Caco-2 (cell line): ENCODE results near the gene CCDC174. TPM values are rescaled to one million over a fixed set of nuclear protein-coding genes. Genes with fewer than 3 reads are reported as not detected.

Experiments used
- BruUV-seq: library from RNA; stranded (reverse); fragments of 400-500 nt; replicated peaks from 2 replicates; lab custom pipeline; 2021; lab: Mats Ljungman, UMichigan
- CTCF ChIA-PET: fragments of 300-600 bp; sonication (Branson Sonifier 250); formaldehyde crosslinking; loops from one replicate; lab custom pipeline; 2022; ENCODE audit warnings: antibody characterized with exemption; lab: Charles Lee
- POLR2A ChIA-PET: fragments of 300-600 bp; sonication (Branson Sonifier 250); formaldehyde crosslinking; loops from one replicate; lab custom pipeline; 2022; ENCODE audit warnings: antibody characterized with exemption; lab: Charles Lee
- DNase-seq, 2 experiments: peaks; one replicate each; pipeline versions ENCODE4 v3.0.0 to v3.0.0-alpha.2; 2020 to 2022
- H3K27me3 ChIP-seq: replicated peaks from 2 replicates; pipeline ENCODE4 v1.6.0; 2011; ENCODE audit warnings: low read length; ENCODE audit not compliant: control insufficient read depth, insufficient read depth
- H3K36me3 ChIP-seq: 2 replicates; pipeline ENCODE4 v1.5.1; 2011; ENCODE audit warnings: low read length; ENCODE audit not compliant: control insufficient read depth, insufficient read depth
- H3K4me1 ChIP-seq: fragments of 250-450 bp; sonication (Bioruptor Pico); 2 replicates; pipeline ENCODE4 v1.5.1; 2020; ENCODE audit warnings: mild to moderate bottlenecking
- H3K4me3 ChIP-seq: 2 replicates; pipeline ENCODE4 v1.5.1; 2011; ENCODE audit warnings: low read depth, mild to moderate bottlenecking, control low read depth, low read length
- H3K9me3 ChIP-seq: fragments of 250-450 bp; sonication (Bioruptor Pico); 2 replicates; pipeline ENCODE4 v1.5.1; 2020; ENCODE audit warnings: mild to moderate bottlenecking, moderate library complexity
- H3K27ac Mint-ChIP-seq: one replicate; pipeline ENCODE4 v1.8.0; 2022; ENCODE audit warnings: mixed read lengths; ENCODE audit not compliant: unreplicated experiment
- H3K27me3 Mint-ChIP-seq: one replicate; pipeline ENCODE4 v1.8.0; 2022; ENCODE audit warnings: mixed read lengths; ENCODE audit not compliant: insufficient read depth, unreplicated experiment
- H3K36me3 Mint-ChIP-seq: one replicate; pipeline ENCODE4 v1.8.0; 2022; ENCODE audit warnings: mild to moderate bottlenecking, mixed read lengths; ENCODE audit not compliant: insufficient read depth, unreplicated experiment
- H3K4me1 Mint-ChIP-seq: one replicate; pipeline ENCODE4 v1.8.0; 2022; ENCODE audit warnings: low read depth, mixed read lengths; ENCODE audit not compliant: unreplicated experiment
- H3K4me3 Mint-ChIP-seq: one replicate; pipeline ENCODE4 v1.8.0; 2022; ENCODE audit warnings: mild to moderate bottlenecking, moderate library complexity, mixed read lengths; ENCODE audit not compliant: unreplicated experiment
- H3K9me3 Mint-ChIP-seq: one replicate; pipeline ENCODE4 v1.8.0; 2022; ENCODE audit warnings: mixed read lengths; ENCODE audit not compliant: unreplicated experiment
- intact Hi-C: fragments of 100-400 bp; cut with micrococcal nuclease; formaldehyde crosslinking; loops from one replicate; pipeline ENCODE4 v1.10.0; 2022; ENCODE audit not compliant: unreplicated experiment
- total RNA-seq: library from RNA; stranded (reverse); gene quantifications from 2 replicates; pipeline ENCODE4 v1.2.3, GENCODE V29; 2022
- TF ChIP-seq, protein P1 (sequence below), 2 experiments: fragments of 200-600 bp in 1 of 2; IDR thresholded peaks; 1 replicate in 1 of 2; 2 replicates in 1 of 2; pipeline versions ENCODE4 v1.5.1 to v1.8.0; 2011 to 2022; ENCODE audit warnings: antibody characterized with exemption in 1 of 2, control low read depth in 1 of 2, inconsistent platforms in 1 of 2, low read depth in 1 of 2, low read length in 1 of 2, mild to moderate bottlenecking in 1 of 2, moderate library complexity in 1 of 2; ENCODE audit not compliant: insufficient read depth in 1 of 2, severe bottlenecking in 1 of 2, unreplicated experiment in 1 of 2

CCDC174 gene
- total RNA-seq, 1 experiment from 2014 or later: 22.4 TPM

GRCh38 chr3:14625443-14625842 is 26.1 kb upstream of the CCDC174 start:
- no peak overlapping the region for H3K27ac Mint-ChIP-seq
- TF ChIP-seq, protein P1, sequence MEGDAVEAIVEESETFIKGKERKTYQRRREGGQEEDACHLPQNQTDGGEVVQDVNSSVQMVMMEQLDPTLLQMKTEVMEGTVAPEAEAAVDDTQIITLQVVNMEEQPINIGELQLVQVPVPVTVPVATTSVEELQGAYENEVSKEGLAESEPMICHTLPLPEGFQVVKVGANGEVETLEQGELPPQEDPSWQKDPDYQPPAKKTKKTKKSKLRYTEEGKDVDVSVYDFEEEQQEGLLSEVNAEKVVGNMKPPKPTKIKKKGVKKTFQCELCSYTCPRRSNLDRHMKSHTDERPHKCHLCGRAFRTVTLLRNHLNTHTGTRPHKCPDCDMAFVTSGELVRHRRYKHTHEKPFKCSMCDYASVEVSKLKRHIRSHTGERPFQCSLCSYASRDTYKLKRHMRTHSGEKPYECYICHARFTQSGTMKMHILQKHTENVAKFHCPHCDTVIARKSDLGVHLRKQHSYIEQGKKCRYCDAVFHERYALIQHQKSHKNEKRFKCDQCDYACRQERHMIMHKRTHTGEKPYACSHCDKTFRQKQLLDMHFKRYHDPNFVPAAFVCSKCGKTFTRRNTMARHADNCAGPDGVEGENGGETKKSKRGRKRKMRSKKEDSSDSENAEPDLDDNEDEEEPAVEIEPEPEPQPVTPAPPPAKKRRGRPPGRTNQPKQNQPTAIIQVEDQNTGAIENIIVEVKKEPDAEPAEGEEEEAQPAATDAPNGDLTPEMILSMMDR (IDR thresholded peaks at IDR 0.05; ENCODE audit: insufficient read depth in 1 of 2, low read depth in 1 of 2, low read length in 1 of 2, severe bottlenecking in 1 of 2, unreplicated experiment in 1 of 2): no peak
- H3K4me3 ChIP-seq: no peak overlapping the region
- no peaks in the 10 kb centered on the region for H3K9me3 Mint-ChIP-seq
- no TSS peak for BruUV-seq
- H3K27me3 ChIP-seq: no peaks in the 10 kb centered on the region
- no peaks in the 10 kb centered on the region for H3K9me3 ChIP-seq
- H3K4me3 Mint-ChIP-seq: no peak overlapping the region
- H3K36me3 Mint-ChIP-seq: no peaks in the 10 kb centered on the region
- intact Hi-C loops: no loop called here
- CTCF ChIA-PET: no interaction called here
- POLR2A ChIA-PET: no interaction called here
- H3K27me3 Mint-ChIP-seq: no peaks in the 10 kb centered on the region
- no peaks in the 10 kb centered on the region for H3K36me3 ChIP-seq
- H3K4me1 ChIP-seq: no peaks in the 10 kb centered on the region
- H3K4me1 Mint-ChIP-seq: no peaks in the 10 kb centered on the region
- no peak for DNase-seq

DNA sequence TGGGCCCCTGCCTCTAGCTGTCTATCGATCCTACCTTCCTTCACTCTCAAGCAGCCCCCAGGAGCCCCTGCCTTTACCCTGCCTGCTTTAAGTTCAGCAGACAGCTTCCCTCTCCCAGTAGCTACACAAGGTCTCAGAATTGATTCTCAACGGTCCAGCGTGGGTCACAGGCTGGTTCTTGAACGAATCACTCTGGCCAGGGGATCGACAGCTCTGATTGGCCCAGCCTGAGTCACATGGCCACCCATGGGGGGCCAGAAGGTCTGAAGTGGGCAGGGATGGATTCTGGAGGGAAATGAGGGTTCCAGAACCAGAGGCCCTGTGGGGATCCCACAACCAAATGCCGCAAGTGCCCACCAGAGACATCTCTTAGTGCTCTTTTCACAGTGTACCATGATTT is 23.7 kb upstream of the CCDC174 start:
- no peak overlapping the region for H3K4me3 Mint-ChIP-seq
- Histone ChIP-seq H3K36me3 (no peaks in the 10 kb centered on the region), H3K4me3 (no peak overlapping the region), H3K4me1 (no peaks in the 10 kb centered on the region), H3K27me3 (no peaks in the 10 kb centered on the region), H3K9me3 (no peaks in the 10 kb centered on the region)
- DNase-seq: no peak
- H3K9me3 Mint-ChIP-seq: no peaks in the 10 kb centered on the region
- H3K4me1 Mint-ChIP-seq: no peaks in the 10 kb centered on the region
- H3K27me3 Mint-ChIP-seq: no peaks in the 10 kb centered on the region
- H3K36me3 Mint-ChIP-seq: no peaks in the 10 kb centered on the region
- TF ChIP-seq, protein P1 (IDR thresholded peaks at IDR 0.05; ENCODE audit: insufficient read depth in 1 of 2, low read depth in 1 of 2, low read length in 1 of 2, severe bottlenecking in 1 of 2, unreplicated experiment in 1 of 2): no peak
- no peak overlapping the region for H3K27ac Mint-ChIP-seq
- POLR2A ChIA-PET: no interaction called here
- CTCF ChIA-PET: interaction anchor here (0.5 kb wide), 1 partner anchor 80 kb away, joined by 5 read pairs; no protein-coding TSS in a partner anchor
- no TSS peak for BruUV-seq
- intact Hi-C loops: no loop called here

DNA sequence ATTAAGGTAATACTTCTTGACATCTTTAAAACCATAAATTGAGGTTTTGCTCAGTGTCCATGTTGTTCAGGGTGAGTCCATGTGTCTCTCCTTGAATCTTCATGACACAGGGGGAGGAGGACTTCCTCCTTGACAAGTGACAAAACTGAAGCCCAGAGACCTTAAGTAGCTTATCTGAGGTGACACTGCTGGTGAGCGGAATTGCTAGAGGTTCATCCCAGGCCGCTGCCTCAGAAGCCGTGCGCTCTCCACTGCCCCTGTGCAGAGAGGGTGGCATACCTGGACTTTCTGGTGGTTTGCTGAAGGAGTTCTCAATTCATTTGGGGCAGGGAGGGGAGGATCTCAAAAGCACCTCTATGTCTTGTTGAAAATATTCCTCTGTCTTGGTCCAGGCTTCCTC is 23.2 kb upstream of the CCDC174 start:
- no TSS peak for BruUV-seq
- no peak for DNase-seq
- H3K9me3 ChIP-seq: no peaks in the 10 kb centered on the region
- ChIA-PET CTCF (no interaction called here), POLR2A (no interaction called here)
- Mint-ChIP-seq H3K27ac (no peak overlapping the region), H3K27me3 (no peaks in the 10 kb centered on the region), H3K9me3 (no peaks in the 10 kb centered on the region), H3K36me3 (no peaks in the 10 kb centered on the region), H3K4me3 (no peak overlapping the region), H3K4me1 (no peaks in the 10 kb centered on the region)
- TF ChIP-seq, protein P1 (IDR thresholded peaks at IDR 0.05; ENCODE audit: insufficient read depth in 1 of 2, low read depth in 1 of 2, low read length in 1 of 2, severe bottlenecking in 1 of 2, unreplicated experiment in 1 of 2): no peak
- intact Hi-C loops: no loop called here
- H3K4me1 ChIP-seq: no peaks in the 10 kb centered on the region
- no peak overlapping the region for H3K4me3 ChIP-seq
- H3K36me3 ChIP-seq: no peaks in the 10 kb centered on the region
- no peaks in the 10 kb centered on the region for H3K27me3 ChIP-seq
